GM19043 (cell line): ENCODE data around the gene SPOCK3.
"Not testable (repeated sequence)": the region's sequence is repeated elsewhere in the genome, so short reads cannot be mapped to it uniquely, and the experiment has no call there.

ENCODE experiments used
- ATAC-seq: cut with Tn5 transposase; IDR thresholded peaks from one replicate; pipeline ENCODE4 v1.9.1; 2021; ENCODE audit warnings: low read depth; ENCODE audit not compliant: unreplicated experiment

Gene SPOCK3

DNA sequence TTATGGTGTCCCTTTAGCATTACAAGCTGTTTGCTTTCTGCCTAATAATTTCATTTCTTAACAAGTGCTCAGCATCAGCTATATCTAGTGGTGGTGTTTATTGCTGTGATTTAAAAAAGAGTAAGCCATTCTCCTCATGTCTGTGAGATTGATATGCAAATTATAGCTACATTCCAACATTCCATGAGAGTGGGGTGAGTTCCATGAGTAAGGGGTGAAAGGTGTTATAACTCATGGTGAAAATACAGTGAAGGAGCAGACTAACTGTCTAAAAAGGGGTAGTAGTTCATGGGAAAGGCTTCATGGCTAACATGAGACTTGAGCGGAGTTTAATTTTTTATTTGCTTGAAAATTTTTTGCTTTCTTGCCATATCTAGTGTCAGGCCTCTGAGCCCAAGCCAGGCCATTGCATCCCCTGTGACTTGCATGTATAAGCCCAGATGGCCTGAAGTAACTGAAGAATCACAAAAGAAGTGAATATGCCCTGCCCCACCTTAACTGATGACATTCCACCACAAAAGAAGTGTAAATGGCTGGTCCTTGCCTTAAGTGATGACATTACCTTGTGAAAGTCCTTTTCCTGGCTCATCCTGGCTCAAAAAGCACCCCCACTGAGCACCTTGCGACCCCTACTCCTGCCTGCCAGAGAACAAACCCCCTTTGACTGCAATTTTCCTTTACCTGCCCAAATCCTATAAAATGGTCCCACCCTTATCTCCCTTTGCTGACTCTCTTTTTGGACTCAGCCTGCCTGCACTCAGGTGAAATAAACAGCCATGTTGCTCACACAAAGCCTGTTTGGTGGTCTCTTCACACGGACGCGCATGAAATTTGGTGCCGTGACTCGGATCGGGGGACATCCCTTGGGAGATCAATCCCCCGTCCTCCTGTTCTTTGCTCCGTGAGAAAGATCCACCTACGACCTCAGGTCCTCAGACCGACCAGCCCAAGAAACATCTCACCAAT is 518.3 kb downstream of the SPOCK3 start:
- not testable (repeated sequence) for ATAC-seq

DNA sequence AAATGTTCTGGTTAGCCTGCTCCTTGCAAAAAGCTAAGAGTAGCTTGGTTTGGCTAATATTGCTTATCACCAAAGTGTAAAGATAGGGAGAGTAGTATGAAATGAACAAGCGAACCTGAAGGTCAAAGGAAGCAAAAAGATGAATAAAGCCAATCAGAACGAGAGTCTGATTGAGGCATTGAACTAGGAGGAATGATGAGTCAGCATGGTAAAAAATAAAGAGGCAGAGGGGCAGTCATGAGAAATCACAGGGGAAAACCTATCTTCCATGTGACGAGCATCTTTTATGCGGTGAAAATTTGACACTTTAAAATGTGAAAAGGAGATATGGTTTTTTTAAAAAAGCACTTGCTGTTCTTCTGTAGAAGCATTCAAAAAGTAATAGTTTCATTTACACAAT is 533.7 kb downstream of the SPOCK3 start:
- ATAC-seq = no peak

DNA sequence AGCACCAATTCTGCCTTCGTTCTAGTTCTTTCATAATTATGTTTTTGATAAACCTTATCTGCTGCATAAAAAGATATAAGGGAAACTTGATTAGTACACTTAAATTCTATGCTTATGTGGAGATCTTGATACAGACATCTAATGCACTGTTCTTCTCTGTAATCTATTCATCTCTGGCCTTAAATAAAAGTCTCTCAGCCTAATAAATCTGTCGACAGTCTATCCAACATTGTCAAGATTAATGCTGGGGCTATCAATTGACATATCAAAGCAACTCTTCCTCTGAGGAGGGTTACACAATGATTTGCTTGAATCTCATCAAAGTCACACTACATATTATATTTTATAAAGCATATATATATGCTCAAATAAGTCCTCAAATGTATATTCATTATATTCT is 545.5 kb downstream of the SPOCK3 start:
- ATAC-seq = no peak

DNA sequence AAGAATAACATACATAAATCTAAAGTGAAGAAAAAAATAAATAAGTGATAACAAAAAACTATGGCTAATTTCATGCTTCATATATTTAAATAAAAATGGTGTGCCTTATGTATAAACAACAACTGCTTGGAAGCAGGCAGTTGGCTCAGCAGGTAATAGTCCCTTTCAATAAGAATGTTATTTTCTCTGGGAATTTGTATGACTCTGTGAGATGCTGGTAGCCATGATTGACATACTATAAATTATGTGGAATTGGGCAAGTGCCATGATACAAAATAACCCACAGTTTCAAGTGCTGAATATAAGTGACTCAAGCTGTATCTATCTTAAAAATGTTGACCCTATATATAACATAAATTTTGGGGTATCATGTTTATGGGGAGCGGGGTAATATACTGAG is 546.5 kb downstream of the SPOCK3 start:
- ATAC-seq = no peak
